ENCODE data around the gene DNMT1.
"Not testable (repeated sequence)": the region's sequence is repeated elsewhere in the genome, so short reads cannot be mapped to it uniquely, and the experiment has no call there.

The DNMT1 gene

GRCh38 chr19:10194500-10195198, at the start of gene DNMT1:
Gene DNMT1 (minus strand): TSS chr19:10194953. CDS start chr19:10194899, 54 bp downstream.
- DNase-seq: peak; percentile 90 to 99 (median 98)

- no peak for DNase-seq
Observed at GRCh38 chr19:10243606-10244005, 48.9 kb upstream of the DNMT1 start.

- not testable (repeated sequence) for DNase-seq
Observed at GRCh38 chr19:10241826-10242449, 47.2 kb upstream of the DNMT1 start.

- DNase-seq: peak; percentile 42 to 95 (median 87)
Observed at GRCh38 chr19:10238172-10238783, 43.5 kb upstream of the DNMT1 start.

- DNase-seq: peak in 1 of 3 experiments; percentile 43
Observed at GRCh38 chr19:10237702-10238101, 42.9 kb upstream of the DNMT1 start.

- DNase-seq: not testable (repeated sequence)
Observed at GRCh38 chr19:10235409-10235808, 40.7 kb upstream of the DNMT1 start.

- peak in 1 of 3 experiments; percentile 4 for DNase-seq
Observed at GRCh38 chr19:10235003-10235402, 40.2 kb upstream of the DNMT1 start.

- DNase-seq: no peak
Observed at GRCh38 chr19:10233946-10234345, 39.2 kb upstream of the DNMT1 start.

- DNase-seq: no peak
Observed at GRCh38 chr19:10231612-10232228, 37.0 kb upstream of the DNMT1 start.

- peak; percentile 42 to 80 (median 72) for DNase-seq
Observed at GRCh38 chr19:10230861-10231611, 36.3 kb upstream of the DNMT1 start, which contains the start of gene S1PR2. Gene S1PR2 (minus strand): TSS chr19:10231331. CDS start chr19:10224905, 6,426 bp downstream.

- DNase-seq: peak in 1 of 3 experiments; percentile 46
Observed at GRCh38 chr19:10230173-10230860, 35.6 kb upstream of the DNMT1 start.

GRCh38 chr19:10228920-10229319, 34.2 kb upstream of the DNMT1 start:
- DNase-seq: peak in 2 of 3 experiments; percentile 15 to 45

GRCh38 chr19:10228393-10228792, 33.6 kb upstream of the DNMT1 start:
- DNase-seq: no peak

- no peak for DNase-seq
Observed at GRCh38 chr19:10227026-10227971, 32.5 kb upstream of the DNMT1 start.

- no peak for DNase-seq
Observed at GRCh38 chr19:10226376-10227025, 31.7 kb upstream of the DNMT1 start.

GRCh38 chr19:10226021-10226375, 31.2 kb upstream of the DNMT1 start:
- DNase-seq: no peak

- no peak for DNase-seq
Observed at GRCh38 chr19:10224337-10224736, 29.6 kb upstream of the DNMT1 start.

- no peak for DNase-seq
Observed at GRCh38 chr19:10223488-10224213, 28.9 kb upstream of the DNMT1 start.

GRCh38 chr19:10222201-10222890, 27.6 kb upstream of the DNMT1 start:
- DNase-seq: no peak

Measured in NCI-H1417 (cell line).